Measurements from ENCODE around the gene DPYD. TPM values are rescaled to one million over a fixed set of nuclear protein-coding genes. Genes with fewer than 3 reads are reported as not detected.

Gene DPYD
- total and polyA plus RNA-seq, 9 donors = 17.2 to 45.9 (median 38.7) TPM

DNA sequence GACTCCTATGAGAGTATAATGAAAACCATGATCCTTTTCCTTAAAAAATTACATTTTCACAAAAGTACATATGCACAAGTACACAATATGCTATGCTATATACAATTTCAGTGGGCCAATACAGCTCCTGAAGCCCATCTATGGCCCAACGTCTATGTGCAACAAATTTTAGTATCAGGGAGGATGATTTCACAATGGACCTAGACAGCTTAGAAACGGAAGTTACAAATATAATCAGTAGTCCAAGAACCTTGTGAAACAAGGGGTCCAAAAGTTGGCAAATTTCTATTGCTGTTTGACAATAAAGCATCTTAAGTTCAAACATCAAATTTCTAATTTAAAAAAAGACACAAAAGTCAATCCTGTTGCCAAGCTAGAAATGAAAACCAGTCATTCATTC lies 87.0 kb downstream of the DPYD start:
- H3K36me3 ChIP-seq = no peaks in the 10 kb centered on the region
- TF ChIP-seq EP300 (IDR thresholded peaks at IDR 0.05) = no peak
- TF ChIP-seq CTCF (IDR thresholded peaks at IDR 0.05) = no peak
- no peak for TF ChIP-seq POLR2A (IDR thresholded peaks at IDR 0.05)
- intact Hi-C loops (cut with DNase I) = no loop called here

DNA sequence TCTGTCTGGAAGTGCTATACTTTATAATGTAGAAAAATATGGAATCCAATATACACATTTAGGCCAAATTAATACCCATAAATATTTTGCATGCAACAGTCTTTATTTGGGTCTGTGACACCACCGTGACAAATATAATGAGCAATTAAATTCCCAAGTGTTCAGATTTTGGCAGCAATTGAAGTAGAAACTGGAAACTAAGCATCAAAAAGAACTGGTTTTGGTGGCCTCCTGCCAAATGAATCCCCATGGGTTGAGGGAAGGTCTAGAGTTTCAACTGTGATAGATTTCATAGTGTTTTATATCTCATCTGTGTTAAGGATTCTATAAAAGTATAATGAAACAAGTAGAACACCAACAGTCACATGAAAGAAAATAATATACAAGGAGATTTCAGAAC lies 88.4 kb downstream of the DPYD start:
- Histone ChIP-seq H3K4me3 (no peak overlapping the region), H3K27me3 (no peaks in the 10 kb centered on the region), H3K27ac (no peak overlapping the region), H3K9me3 (no peaks in the 10 kb centered on the region), H3K4me1 (ENCODE audit: insufficient read depth) (no peaks in the 10 kb centered on the region), H3K36me3 (no peaks in the 10 kb centered on the region)
- DNase-seq = no peak
- WGBS, 3 donors = 51 to 68% (median 59%) methylated on average over 1 of the region's 1 CpG
- TF ChIP-seq POLR2A (IDR thresholded peaks at IDR 0.05) (no peak), CTCF (IDR thresholded peaks at IDR 0.05) (no peak), EP300 (IDR thresholded peaks at IDR 0.05) (no peak)
- intact Hi-C loops (cut with DNase I) = no loop called here

More for the DNA sequence above, 87.0 kb downstream of the DPYD start:
- Histone ChIP-seq H3K9me3 (no peaks in the 10 kb centered on the region), H3K27me3 (no peaks in the 10 kb centered on the region), H3K27ac (no peak overlapping the region), H3K4me1 (ENCODE audit: insufficient read depth) (no peaks in the 10 kb centered on the region), H3K4me3 (no peak overlapping the region)
- no peak for DNase-seq
- WGBS, 3 donors = 85% methylated on average over 2 of the region's 2 CpGs

GRCh38 chr1:97827887-97828286 lies 92.9 kb downstream of the DPYD start:
- Histone ChIP-seq H3K27me3 (no peaks in the 10 kb centered on the region), H3K36me3 (no peaks in the 10 kb centered on the region), H3K4me3 (no peak overlapping the region), H3K27ac (no peak overlapping the region), H3K9me3 (no peaks in the 10 kb centered on the region), H3K4me1 (ENCODE audit: insufficient read depth) (no peaks in the 10 kb centered on the region)
- no peak for DNase-seq
- intact Hi-C loops (cut with DNase I) = no loop called here
- 94 to 100% (median 95%) methylated on average over 3 of the region's 3 CpGs for WGBS, 3 donors
- TF ChIP-seq POLR2A (IDR thresholded peaks at IDR 0.05) (no peak), CTCF (IDR thresholded peaks at IDR 0.05) (no peak), EP300 (IDR thresholded peaks at IDR 0.05) (no peak)

- H3K4me3 ChIP-seq = no peak overlapping the region
- no peak for DNase-seq
- no peaks in the 10 kb centered on the region for H3K4me1 ChIP-seq (ENCODE audit: insufficient read depth)
- TF ChIP-seq POLR2A (IDR thresholded peaks at IDR 0.05) (no peak), CTCF (IDR thresholded peaks at IDR 0.05) (no peak), EP300 (IDR thresholded peaks at IDR 0.05) (no peak)
- intact Hi-C loops (cut with DNase I) = no loop called here
- H3K36me3 ChIP-seq = no peaks in the 10 kb centered on the region
- H3K9me3 ChIP-seq = no peaks in the 10 kb centered on the region
- no peaks in the 10 kb centered on the region for H3K27me3 ChIP-seq
- no peak overlapping the region for H3K27ac ChIP-seq
Measured at GRCh38 chr1:97826820-97827219, 94.0 kb downstream of the DPYD start.

DNA sequence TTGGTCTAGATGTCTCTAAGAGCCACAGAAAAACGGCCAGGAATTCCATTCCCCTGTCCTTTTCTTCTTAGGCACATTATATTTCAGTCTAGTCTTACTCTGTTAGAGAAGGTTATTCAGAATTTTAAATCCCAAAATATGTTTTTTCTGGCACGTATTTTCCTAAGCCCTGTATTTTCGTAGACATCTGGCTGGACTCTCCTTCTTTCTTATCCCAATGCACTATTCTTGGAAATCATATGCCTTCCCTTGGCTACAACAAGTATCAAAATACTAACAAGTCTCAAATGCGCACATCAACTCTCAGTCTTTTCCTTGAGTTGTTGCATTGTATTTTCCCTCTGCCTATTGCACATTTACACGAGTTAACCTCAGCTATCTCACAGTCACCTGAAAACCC lies 96.2 kb downstream of the DPYD start:
- H3K27ac ChIP-seq = no peak overlapping the region
- no peaks in the 10 kb centered on the region for H3K36me3 ChIP-seq
- WGBS, 3 donors = 64 to 72% (median 69%) methylated on average over 5 of the region's 5 CpGs
- intact Hi-C loops (cut with DNase I) = no loop called here
- no peak for TF ChIP-seq POLR2A (IDR thresholded peaks at IDR 0.05)
- TF ChIP-seq CTCF (IDR thresholded peaks at IDR 0.05) = no peak
- no peak for TF ChIP-seq EP300 (IDR thresholded peaks at IDR 0.05)
- no peaks in the 10 kb centered on the region for H3K4me1 ChIP-seq (ENCODE audit: insufficient read depth)
- no peaks in the 10 kb centered on the region for H3K9me3 ChIP-seq
- H3K27me3 ChIP-seq = no peaks in the 10 kb centered on the region
- no peak overlapping the region for H3K4me3 ChIP-seq
- DNase-seq = no peak

Measured in ovary (tissue), 9 donors.